IPS-18a (cell line): ENCODE measurements around the gene RBMS1.

Source experiments
- H3K27ac ChIP-seq: one replicate; pipeline ENCODE4 v1.5.1; 2013; ENCODE audit warnings: low read length
- H3K27me3 ChIP-seq: one replicate; pipeline ENCODE4 v1.6.1; 2013; ENCODE audit warnings: mild to moderate bottlenecking, low read length; ENCODE audit not compliant: control insufficient read depth, insufficient read depth
- H3K36me3 ChIP-seq: one replicate; pipeline ENCODE4 v1.6.1; 2013; ENCODE audit warnings: low read depth, low read length; ENCODE audit not compliant: control insufficient read depth
- H3K4me1 ChIP-seq: one replicate; pipeline ENCODE4 v1.6.1; 2013; ENCODE audit warnings: low read depth, low read length; ENCODE audit not compliant: control insufficient read depth
- H3K4me3 ChIP-seq: one replicate; pipeline ENCODE4 v1.5.1; 2013; ENCODE audit warnings: low read length
- H3K9ac ChIP-seq: one replicate; pipeline ENCODE4 v1.6.1; 2013; ENCODE audit warnings: mild to moderate bottlenecking, low read length, moderate library complexity
- H3K9me3 ChIP-seq: one replicate; pipeline ENCODE4 v1.6.1; 2013; ENCODE audit warnings: low read depth, low read length; ENCODE audit not compliant: control insufficient read depth

RBMS1 gene

DNA sequence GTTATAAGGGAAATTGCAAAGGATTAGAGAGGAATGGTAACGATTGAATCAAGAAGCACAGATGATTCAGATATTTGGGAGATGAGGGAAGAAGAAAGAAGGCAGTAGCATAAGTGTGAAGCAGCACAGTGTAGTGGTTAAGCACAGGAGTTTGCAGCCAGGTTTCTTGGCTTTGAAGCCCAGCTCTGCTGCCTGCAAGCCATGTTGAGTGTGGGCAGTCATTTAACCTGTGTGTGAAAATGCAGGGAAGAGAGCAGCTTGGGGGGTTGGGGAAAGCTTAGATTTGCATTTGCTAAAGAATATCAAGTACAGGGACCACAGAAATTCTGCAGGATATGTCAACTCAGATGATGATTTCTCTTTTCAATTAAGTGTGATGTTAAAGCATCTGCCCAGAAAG lies 21.5 kb upstream of the RBMS1 start:
- no peaks in the 10 kb centered on the region for H3K9me3 ChIP-seq
- no peak overlapping the region for H3K9ac ChIP-seq
- H3K36me3 ChIP-seq: no peaks in the 10 kb centered on the region
- H3K4me3 ChIP-seq: no peak overlapping the region
- H3K27me3 ChIP-seq: no peaks in the 10 kb centered on the region
- no peak overlapping the region for H3K27ac ChIP-seq
- no peaks in the 10 kb centered on the region for H3K4me1 ChIP-seq

- Histone ChIP-seq H3K9me3 (no peaks in the 10 kb centered on the region), H3K4me1 (no peaks in the 10 kb centered on the region), H3K27ac (no peak overlapping the region), H3K4me3 (no peak overlapping the region), H3K36me3 (no peaks in the 10 kb centered on the region), H3K27me3 (no peaks in the 10 kb centered on the region), H3K9ac (no peak overlapping the region)
These were observed 19.5 kb upstream of the RBMS1 start for GRCh38 chr2:160513120-160513519.

GRCh38 chr2:160512491-160512890 lies 18.9 kb upstream of the RBMS1 start:
- Histone ChIP-seq H3K4me3 (no peak overlapping the region), H3K4me1 (no peaks in the 10 kb centered on the region), H3K27ac (no peak overlapping the region), H3K36me3 (no peaks in the 10 kb centered on the region), H3K27me3 (no peaks in the 10 kb centered on the region), H3K9ac (no peak overlapping the region), H3K9me3 (no peaks in the 10 kb centered on the region)

DNA sequence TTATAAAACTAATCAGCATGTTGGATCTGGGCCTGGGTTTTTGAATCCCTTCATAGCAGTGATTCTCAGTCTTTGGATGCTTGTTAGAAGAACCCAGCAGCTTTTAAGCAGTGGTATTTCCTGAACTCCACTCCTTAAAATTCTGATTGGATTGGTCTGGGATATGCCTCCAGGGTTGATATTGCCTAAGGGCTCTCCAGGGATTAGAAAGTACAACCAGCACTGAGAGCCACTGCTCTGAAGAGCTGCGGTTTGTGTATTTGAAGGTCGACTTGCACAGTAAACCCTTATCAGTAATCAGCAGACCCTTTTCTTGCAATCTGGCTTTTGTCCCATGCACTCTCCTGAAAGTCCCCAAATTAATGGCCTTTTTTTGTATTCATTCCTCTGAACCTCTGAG lies 17.0 kb upstream of the RBMS1 start:
- H3K9me3 ChIP-seq: no peaks in the 10 kb centered on the region
- no peaks in the 10 kb centered on the region for H3K27me3 ChIP-seq
- H3K27ac ChIP-seq: no peak overlapping the region
- H3K36me3 ChIP-seq: no peaks in the 10 kb centered on the region
- H3K4me1 ChIP-seq: no peaks in the 10 kb centered on the region
- no peak overlapping the region for H3K4me3 ChIP-seq
- no peak overlapping the region for H3K9ac ChIP-seq

- H3K9ac ChIP-seq: no peak overlapping the region
- no peak overlapping the region for H3K27ac ChIP-seq
- no peak overlapping the region for H3K4me3 ChIP-seq
- H3K27me3 ChIP-seq: no peaks in the 10 kb centered on the region
- no peaks in the 10 kb centered on the region for H3K9me3 ChIP-seq
- no peaks in the 10 kb centered on the region for H3K4me1 ChIP-seq
- no peaks in the 10 kb centered on the region for H3K36me3 ChIP-seq
These were observed 15.4 kb upstream of the RBMS1 start for GRCh38 chr2:160509016-160509415.

DNA sequence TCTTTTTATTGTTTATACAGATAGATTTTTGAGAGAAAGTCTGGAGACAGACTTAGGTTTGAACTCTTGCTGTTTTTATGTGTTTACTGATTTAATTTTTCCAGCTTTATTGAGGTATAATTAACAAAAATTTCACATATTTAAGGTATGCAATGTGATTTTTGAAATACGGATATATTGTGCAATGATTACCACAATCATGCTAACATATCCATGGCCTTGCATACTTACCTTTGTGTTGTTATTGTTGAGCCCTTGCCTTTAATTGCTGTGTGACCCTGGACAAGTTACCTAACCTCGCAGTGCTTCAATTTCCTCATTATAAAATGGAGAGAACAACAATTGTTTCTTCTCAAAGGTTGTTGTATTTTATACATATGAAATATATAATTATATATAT lies 13.9 kb upstream of the RBMS1 start:
- no peak overlapping the region for H3K9ac ChIP-seq
- no peak overlapping the region for H3K4me3 ChIP-seq
- H3K36me3 ChIP-seq: no peaks in the 10 kb centered on the region
- no peak overlapping the region for H3K27ac ChIP-seq
- no peaks in the 10 kb centered on the region for H3K4me1 ChIP-seq
- no peaks in the 10 kb centered on the region for H3K9me3 ChIP-seq
- no peaks in the 10 kb centered on the region for H3K27me3 ChIP-seq

DNA sequence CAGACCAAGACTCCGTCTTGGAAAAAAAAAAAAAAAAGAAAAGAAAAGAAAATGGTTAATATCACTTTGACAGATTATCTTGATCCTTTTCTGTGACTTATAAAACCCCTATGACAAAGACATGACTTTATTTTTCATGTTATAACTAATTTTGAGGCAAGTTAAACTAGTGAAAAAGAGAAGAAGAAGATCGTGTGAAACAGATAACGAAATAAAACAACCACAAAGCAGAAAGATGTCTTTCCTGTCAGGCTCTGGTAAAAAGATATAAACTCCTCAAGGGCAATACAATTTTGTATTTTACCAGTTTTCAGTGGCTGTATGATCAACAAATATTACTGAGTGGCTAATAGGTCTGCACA lies 13.4 kb upstream of the RBMS1 start:
- no peaks in the 10 kb centered on the region for H3K27me3 ChIP-seq
- no peaks in the 10 kb centered on the region for H3K36me3 ChIP-seq
- H3K4me3 ChIP-seq: no peak overlapping the region
- H3K27ac ChIP-seq: no peak overlapping the region
- H3K9me3 ChIP-seq: no peaks in the 10 kb centered on the region
- no peak overlapping the region for H3K9ac ChIP-seq
- H3K4me1 ChIP-seq: no peaks in the 10 kb centered on the region

DNA sequence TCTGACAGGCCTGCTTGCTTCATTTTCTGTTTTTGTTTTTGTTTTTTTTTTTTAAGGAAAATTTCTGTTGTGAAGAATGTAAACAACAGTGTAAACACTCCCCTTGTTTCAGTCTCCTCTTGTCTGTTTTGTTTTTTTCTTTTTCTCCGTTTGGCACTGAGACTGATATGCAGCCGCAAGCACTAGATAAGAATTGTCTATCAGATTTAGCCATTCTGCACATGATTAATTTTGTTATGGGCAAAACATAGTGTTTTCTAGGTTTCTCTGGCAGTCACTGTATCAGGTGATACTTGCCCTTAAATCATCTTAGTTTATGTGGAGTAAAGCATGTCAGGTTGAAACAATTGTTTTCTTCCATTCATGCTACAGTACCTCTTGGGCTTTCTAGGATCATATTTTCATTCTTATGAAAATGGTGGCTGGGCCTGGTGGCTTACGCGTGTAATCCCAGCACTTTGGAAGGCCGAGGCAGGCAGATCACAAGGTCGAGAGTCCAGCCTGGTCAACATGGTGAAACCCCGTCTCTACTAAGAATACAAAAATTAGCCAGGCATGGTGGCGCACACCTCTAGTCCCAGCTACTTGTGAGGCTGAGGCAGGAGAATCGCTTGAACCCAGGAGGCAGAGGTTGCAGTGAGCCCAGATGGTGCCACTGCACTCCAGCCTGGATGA lies 12.9 kb upstream of the RBMS1 start:
- Histone ChIP-seq H3K36me3 (no peaks in the 10 kb centered on the region), H3K27ac (no peak overlapping the region), H3K4me3 (no peak overlapping the region), H3K27me3 (no peaks in the 10 kb centered on the region), H3K4me1 (no peaks in the 10 kb centered on the region), H3K9me3 (no peaks in the 10 kb centered on the region), H3K9ac (no peak overlapping the region)

- Histone ChIP-seq H3K27ac (no peak overlapping the region), H3K9me3 (no peaks in the 10 kb centered on the region), H3K36me3 (no peaks in the 10 kb centered on the region), H3K27me3 (no peaks in the 10 kb centered on the region), H3K4me3 (no peak overlapping the region), H3K4me1 (no peaks in the 10 kb centered on the region), H3K9ac (no peak overlapping the region)
These were observed 11.6 kb upstream of the RBMS1 start for GRCh38 chr2:160505256-160505655.

GRCh38 chr2:160502478-160502877 lies 8.9 kb upstream of the RBMS1 start:
- Histone ChIP-seq H3K27ac (no peak overlapping the region), H3K9ac (no peak overlapping the region), H3K4me3 (no peak overlapping the region), H3K27me3 (no peaks in the 10 kb centered on the region), H3K9me3 (no peaks in the 10 kb centered on the region), H3K4me1 (no peaks in the 10 kb centered on the region), H3K36me3 (no peaks in the 10 kb centered on the region)

- no peak overlapping the region for H3K4me3 ChIP-seq
- H3K4me1 ChIP-seq: no peaks in the 10 kb centered on the region
- H3K27ac ChIP-seq: no peak overlapping the region
- no peak overlapping the region for H3K9ac ChIP-seq
- no peaks in the 10 kb centered on the region for H3K27me3 ChIP-seq
- no peaks in the 10 kb centered on the region for H3K36me3 ChIP-seq
- no peaks in the 10 kb centered on the region for H3K9me3 ChIP-seq
These were observed 7.8 kb upstream of the RBMS1 start for GRCh38 chr2:160501370-160501769.

GRCh38 chr2:160499865-160500264 lies 6.3 kb upstream of the RBMS1 start:
- Histone ChIP-seq H3K9me3 (no peaks in the 10 kb centered on the region), H3K4me3 (no peak overlapping the region), H3K36me3 (no peaks in the 10 kb centered on the region), H3K4me1 (no peaks in the 10 kb centered on the region), H3K27ac (no peak overlapping the region), H3K9ac (no peak overlapping the region), H3K27me3 (no peaks in the 10 kb centered on the region)
